Measurements from ENCODE around the gene DYNC1H1.

The DYNC1H1 gene

GRCh38 chr14:101955695-101956161, 8.6 kb upstream of the DYNC1H1 start:
- H3K4me3 ChIP-seq (IDR thresholded peaks at IDR 0.05; ENCODE audit: insufficient read depth, low read depth, low read length): no peak overlapping the region
- H3K27me3 ChIP-seq (ENCODE audit: insufficient read depth, low read depth): no peaks in the 10 kb centered on the region
- no peaks in the 10 kb centered on the region for H3K36me3 ChIP-seq (ENCODE audit: insufficient read depth)
- H3K4me1 ChIP-seq (ENCODE audit: low read depth, poor library complexity, severe bottlenecking): peaks cover 12% of the 10 kb centered on the region
- no peaks in the 10 kb centered on the region for H3K79me2 ChIP-seq (ENCODE audit: insufficient read depth, low read depth)
- no peak for TF ChIP-seq CTCF (conservative IDR thresholded peaks at IDR 0.05; ENCODE audit: low read depth, low read length)
- H4K20me1 ChIP-seq (ENCODE audit: insufficient read depth): no peaks in the 10 kb centered on the region
- no peak overlapping the region for H3K27ac ChIP-seq
- H2AFZ ChIP-seq (ENCODE audit: low read depth): no peak overlapping the region
- H3K4me2 ChIP-seq: no peak overlapping the region
- H3K9ac ChIP-seq: no peak overlapping the region

DNA sequence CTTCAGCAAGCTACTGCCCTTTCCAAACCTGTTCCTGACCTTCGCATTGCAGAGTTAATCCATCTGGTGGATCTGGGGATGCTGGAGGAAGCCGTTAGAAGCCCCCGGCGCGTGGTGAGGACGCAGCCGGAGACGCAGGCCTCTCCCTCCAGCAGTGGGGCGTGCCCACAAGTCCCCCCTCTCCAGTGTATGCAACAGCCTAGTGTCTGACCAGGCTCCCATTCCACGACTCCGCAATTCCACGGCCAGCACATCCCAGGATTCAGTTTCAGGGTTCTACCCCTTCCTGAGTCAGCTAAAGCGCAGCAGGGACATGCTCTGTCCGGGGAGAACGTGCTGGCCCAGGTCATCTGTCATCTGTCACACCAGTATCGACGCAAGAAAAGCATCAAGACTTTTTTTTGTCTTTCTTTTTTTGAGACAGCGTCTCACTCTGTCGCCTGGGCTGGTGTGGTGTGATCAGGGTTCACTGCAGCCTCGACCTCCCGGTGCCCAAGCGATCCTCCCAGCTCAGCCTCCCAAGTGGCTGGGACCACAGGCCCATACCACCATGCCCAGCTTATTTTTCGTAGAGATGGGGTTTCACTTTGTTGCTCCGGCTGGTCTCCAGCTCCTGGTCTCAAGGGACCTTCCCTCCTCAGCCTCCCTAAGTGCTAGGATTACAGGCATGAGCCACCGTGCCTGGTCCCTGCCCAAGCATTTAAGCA, 8.0 kb upstream of the DYNC1H1 start:
- Histone ChIP-seq H3K4me1 (ENCODE audit: low read depth, poor library complexity, severe bottlenecking) (peaks cover 17% of the 10 kb centered on the region), H3K27ac (no peak overlapping the region), H4K20me1 (ENCODE audit: insufficient read depth) (no peaks in the 10 kb centered on the region), H3K9ac (no peak overlapping the region), H2AFZ (ENCODE audit: low read depth) (no peak overlapping the region), H3K36me3 (ENCODE audit: insufficient read depth) (no peaks in the 10 kb centered on the region), H3K27me3 (ENCODE audit: insufficient read depth, low read depth) (no peaks in the 10 kb centered on the region), H3K4me2 (no peak overlapping the region), H3K4me3 (IDR thresholded peaks at IDR 0.05; ENCODE audit: insufficient read depth, low read depth, low read length) (no peak overlapping the region), H3K79me2 (ENCODE audit: insufficient read depth, low read depth) (no peaks in the 10 kb centered on the region)
- no peak for TF ChIP-seq CTCF (conservative IDR thresholded peaks at IDR 0.05; ENCODE audit: low read depth, low read length)

- no peak overlapping the region for H3K9ac ChIP-seq
- H3K79me2 ChIP-seq (ENCODE audit: insufficient read depth, low read depth): no peaks in the 10 kb centered on the region
- no peak overlapping the region for H3K4me3 ChIP-seq (IDR thresholded peaks at IDR 0.05; ENCODE audit: insufficient read depth, low read depth, low read length)
- H3K27ac ChIP-seq: no peak overlapping the region
- H2AFZ ChIP-seq (ENCODE audit: low read depth): no peak overlapping the region
- peaks cover 23% of the 10 kb centered on the region for H3K4me1 ChIP-seq (ENCODE audit: low read depth, poor library complexity, severe bottlenecking)
- no peaks in the 10 kb centered on the region for H3K36me3 ChIP-seq (ENCODE audit: insufficient read depth)
- H3K27me3 ChIP-seq (ENCODE audit: insufficient read depth, low read depth): no peaks in the 10 kb centered on the region
- no peak overlapping the region for H3K4me2 ChIP-seq
- H4K20me1 ChIP-seq (ENCODE audit: insufficient read depth): no peaks in the 10 kb centered on the region
- no peak for TF ChIP-seq CTCF (conservative IDR thresholded peaks at IDR 0.05; ENCODE audit: low read depth, low read length)
These were observed 6.8 kb upstream of the DYNC1H1 start for GRCh38 chr14:101957406-101958234.

GRCh38 chr14:101958418-101959180, 5.8 kb upstream of the DYNC1H1 start:
- Histone ChIP-seq H3K27ac (no peak overlapping the region), H3K27me3 (ENCODE audit: insufficient read depth, low read depth) (no peaks in the 10 kb centered on the region), H3K79me2 (ENCODE audit: insufficient read depth, low read depth) (no peaks in the 10 kb centered on the region), H2AFZ (ENCODE audit: low read depth) (no peak overlapping the region), H4K20me1 (ENCODE audit: insufficient read depth) (no peaks in the 10 kb centered on the region), H3K4me2 (no peak overlapping the region), H3K4me3 (IDR thresholded peaks at IDR 0.05; ENCODE audit: insufficient read depth, low read depth, low read length) (no peak overlapping the region), H3K36me3 (ENCODE audit: insufficient read depth) (no peaks in the 10 kb centered on the region), H3K9ac (no peak overlapping the region), H3K4me1 (ENCODE audit: low read depth, poor library complexity, severe bottlenecking) (peaks cover 23% of the 10 kb centered on the region)
- TF ChIP-seq CTCF (conservative IDR thresholded peaks at IDR 0.05; ENCODE audit: low read depth, low read length): no peak

Measured in KMS-11 (cell line).